ENCODE results near the gene DNAJC13. TPM values are rescaled to one million over a fixed set of nuclear protein-coding genes. Genes with fewer than 3 reads are reported as not detected.

The DNAJC13 gene
- total and polyA plus RNA-seq, 7 donors = 9.0 to 55.9 (median 33.2) TPM

GRCh38 chr3:132435224-132435910, 18.1 kb downstream of the DNAJC13 start:
- H3K36me3 ChIP-seq = peaks cover 0 to 19% (median 0%) of the 10 kb centered on the region in 4 donors
- no peaks in the 10 kb centered on the region for H3K9me3 ChIP-seq
- intact Hi-C loops (cut with DNase I) = no loop called here
- H3K4me3 ChIP-seq = no peak overlapping the region
- no peaks in the 10 kb centered on the region for H3K27me3 ChIP-seq
- no peak for TF ChIP-seq POLR2A (IDR thresholded peaks at IDR 0.05)
- no peak for TF ChIP-seq CTCF (IDR thresholded peaks at IDR 0.05)
- TF ChIP-seq EP300 (IDR thresholded peaks at IDR 0.05) = no peak
- TF ChIP-seq POLR2AphosphoS5 (IDR thresholded peaks at IDR 0.05) = no peak
- no peak for DNase-seq
- H3K4me1 ChIP-seq = peaks cover 0 to 13% (median 7%) of the 10 kb centered on the region in 4 donors
- H3K27ac ChIP-seq = peak overlapping the region in 3 of 4 donors; percentile 7 to 25 (median 13)
- WGBS, 2 donors = 31 to 69% methylated on average over 3 of the region's 3 CpGs

DNA sequence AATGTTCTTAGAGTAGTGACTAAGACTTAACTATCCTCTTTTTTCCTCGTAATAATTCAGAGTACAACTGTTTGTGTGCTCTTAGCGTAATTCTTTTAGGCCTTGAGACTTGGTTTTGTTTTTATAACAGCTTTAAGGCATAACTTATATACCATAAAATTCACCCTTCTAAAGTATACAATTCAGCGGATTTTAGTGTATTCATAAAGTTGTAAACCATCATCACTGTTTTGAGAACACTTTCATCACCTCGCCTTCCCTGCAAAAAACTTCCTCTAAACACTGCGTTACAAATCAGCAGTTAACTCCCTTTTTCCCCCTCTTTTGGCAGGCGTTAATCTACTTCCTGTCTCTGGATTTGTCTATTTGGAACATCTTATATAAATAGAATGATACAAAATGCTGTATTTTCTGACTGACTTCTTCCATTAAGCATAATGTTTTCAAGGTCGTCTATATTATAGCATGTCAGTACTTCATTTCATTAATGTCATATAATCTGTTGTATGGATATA, 18.7 kb downstream of the DNAJC13 start:
- H3K27ac ChIP-seq = peak overlapping the region in 3 of 4 donors; percentile 7 to 25 (median 13)
- intact Hi-C loops (cut with DNase I) = no loop called here
- no peaks in the 10 kb centered on the region for H3K9me3 ChIP-seq
- TF ChIP-seq POLR2A (IDR thresholded peaks at IDR 0.05) = no peak
- TF ChIP-seq EP300 (IDR thresholded peaks at IDR 0.05) = no peak
- no peak for TF ChIP-seq CTCF (IDR thresholded peaks at IDR 0.05)
- no peaks in the 10 kb centered on the region for H3K27me3 ChIP-seq
- no peak for DNase-seq
- H3K36me3 ChIP-seq = peaks cover 0 to 19% (median 0%) of the 10 kb centered on the region in 4 donors
- H3K4me1 ChIP-seq = peaks cover 0 to 13% (median 7%) of the 10 kb centered on the region in 4 donors
- H3K4me3 ChIP-seq = no peak overlapping the region
- 10 to 49% methylated on average over 7 of the region's 7 CpGs for WGBS, 2 donors

DNA sequence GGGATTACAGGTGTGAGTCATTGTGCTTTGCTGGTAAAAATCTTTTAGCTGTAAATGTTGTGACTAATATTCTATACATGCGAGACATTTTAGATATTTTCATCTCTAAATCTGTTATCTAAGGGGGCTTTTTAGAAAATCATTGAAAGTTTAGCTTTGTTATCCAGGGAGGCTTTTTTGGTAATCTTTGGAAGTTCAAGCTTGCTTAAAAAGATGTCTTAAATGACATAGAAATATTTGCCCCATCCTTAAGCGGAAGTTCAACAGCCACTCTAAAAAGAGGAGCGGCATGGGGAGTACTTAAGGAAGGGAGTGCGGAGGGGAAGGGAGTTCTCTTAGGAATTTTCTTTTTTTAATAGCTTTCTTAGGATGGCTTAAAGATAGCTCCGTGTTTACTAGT, 26.1 kb downstream of the DNAJC13 start:
- Histone ChIP-seq H3K36me3 (peaks cover 0 to 7% (median 0%) of the 10 kb centered on the region in 4 donors), H3K4me3 (no peak overlapping the region), H3K4me1 (peaks cover 0 to 29% (median 21%) of the 10 kb centered on the region in 4 donors), H3K27me3 (no peaks in the 10 kb centered on the region), H3K9me3 (no peaks in the 10 kb centered on the region), H3K27ac (peak overlapping the region in 1 of 4 donors; percentile 46)
- WGBS, 2 donors = 94 to 96% methylated on average over 5 of the region's 5 CpGs
- intact Hi-C loops (cut with DNase I) = no loop called here
- DNase-seq = no peak
- TF ChIP-seq EP300 (IDR thresholded peaks at IDR 0.05) (no peak), POLR2A (IDR thresholded peaks at IDR 0.05) (no peak), POLR2AphosphoS5 (IDR thresholded peaks at IDR 0.05) (no peak), CTCF (IDR thresholded peaks at IDR 0.05) (no peak)

DNA sequence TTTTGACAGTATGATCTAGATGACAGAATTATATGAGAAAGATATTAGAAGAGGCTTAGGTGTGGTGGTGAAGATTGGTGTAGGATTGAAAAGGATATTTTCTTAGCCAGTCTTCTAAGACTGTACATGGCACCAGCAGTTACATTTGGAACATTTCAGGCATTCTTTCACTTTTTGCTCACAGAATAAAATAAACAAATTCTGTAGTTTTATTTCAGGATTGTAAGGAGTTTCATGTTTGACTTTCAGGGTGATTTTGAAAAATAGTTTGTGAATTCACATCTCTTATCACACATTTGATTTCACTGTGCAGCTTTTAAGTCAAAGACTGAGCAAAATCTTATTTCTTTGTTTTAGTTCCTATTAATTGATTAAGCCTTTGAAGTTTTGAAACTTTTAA, 27.1 kb downstream of the DNAJC13 start:
- DNase-seq = no peak
- Histone ChIP-seq H3K36me3 (peaks cover 0 to 5% (median 0%) of the 10 kb centered on the region in 4 donors), H3K4me1 (peaks cover 0 to 39% (median 31%) of the 10 kb centered on the region in 4 donors), H3K9me3 (no peaks in the 10 kb centered on the region), H3K27me3 (no peaks in the 10 kb centered on the region), H3K27ac (peak overlapping the region in 2 of 4 donors; percentile 12 to 46), H3K4me3 (no peak overlapping the region)
- TF ChIP-seq CTCF (IDR thresholded peaks at IDR 0.05) (no peak), EP300 (IDR thresholded peaks at IDR 0.05) (no peak), POLR2AphosphoS5 (IDR thresholded peaks at IDR 0.05) (no peak), POLR2A (IDR thresholded peaks at IDR 0.05) (no peak)
- intact Hi-C loops (cut with DNase I) = no loop called here

Data from sigmoid colon (tissue), 7 donors.